PC-9 (cell line): Measurements from ENCODE around the gene GSTT2. TPM values are rescaled to one million over a fixed set of nuclear protein-coding genes. Genes with fewer than 3 reads are reported as not detected.

Source experiments
- BruUV-seq: library from RNA; stranded (reverse); fragments of 400-500 nt; replicated peaks from 2 replicates; lab custom pipeline; 2021; lab: Mats Ljungman, UMichigan
- CTCF ChIA-PET: fragments of 300-600 bp; sonication (Branson Sonifier 250); formaldehyde crosslinking; loops from one replicate; lab custom pipeline; 2022; ENCODE audit warnings: antibody characterized with exemption; lab: Charles Lee
- POLR2A ChIA-PET: fragments of 300-600 bp; sonication (Branson Sonifier 250); formaldehyde crosslinking; loops from one replicate; lab custom pipeline; 2022; ENCODE audit warnings: antibody characterized with exemption; ENCODE audit not compliant: unreplicated experiment; lab: Charles Lee
- DNase-seq, 2 experiments: peaks; one replicate each; pipeline versions ENCODE4 v3.0.0 to v3.0.0-alpha.2; 2015 to 2022; ENCODE audit warnings: mixed read lengths in 1 of 2
- H2AFZ ChIP-seq: fragments of 200-600 bp; sonication (generic); 2 replicates; pipeline ENCODE4 v1.8.1; 2017; ENCODE audit warnings: antibody characterized with exemption
- H3F3A ChIP-seq: fragments of 200-600 bp; sonication (generic); 2 replicates; pipeline ENCODE4 v1.8.1; 2017; ENCODE audit warnings: antibody characterized with exemption, mild to moderate bottlenecking, low read depth; ENCODE audit not compliant: insufficient read depth
- H3K27ac ChIP-seq: fragments of 200-600 bp; sonication (generic); 2 replicates; pipeline ENCODE4 v1.6.1; 2016; ENCODE audit warnings: mixed run types
- H3K27me3 ChIP-seq: fragments of 200-600 bp; sonication (generic); 2 replicates; pipeline ENCODE4 v1.6.1; 2016; ENCODE audit warnings: low read depth, mixed run types; ENCODE audit not compliant: insufficient read depth
- H3K36me3 ChIP-seq: fragments of 200-600 bp; sonication (generic); 2 replicates; pipeline ENCODE4 v1.6.1; 2016; ENCODE audit warnings: low read depth, mixed run types
- H3K4me1 ChIP-seq: fragments of 200-600 bp; sonication (generic); replicated peaks from 2 replicates; pipeline ENCODE4 v1.6.1; 2016; ENCODE audit warnings: mixed run types; ENCODE audit not compliant: insufficient read depth
- H3K4me2 ChIP-seq: fragments of 200-600 bp; sonication (generic); 2 replicates; pipeline ENCODE4 v1.6.1; 2017; ENCODE audit warnings: mixed run types
- H3K4me3 ChIP-seq: fragments of 200-600 bp; sonication (generic); 2 replicates; pipeline ENCODE4 v1.6.1; 2016; ENCODE audit warnings: mixed run types
- H3K79me2 ChIP-seq: fragments of 200-600 bp; sonication (generic); 2 replicates; pipeline ENCODE4 v1.6.1; 2017; ENCODE audit warnings: low read depth, mixed run types
- H3K9me2 ChIP-seq: fragments of 200-600 bp; sonication (generic); 2 replicates; pipeline ENCODE4 v1.8.1; 2017; ENCODE audit warnings: mild to moderate bottlenecking; ENCODE audit not compliant: insufficient read depth
- H3K9me3 ChIP-seq: fragments of 200-600 bp; sonication (generic); 2 replicates; pipeline ENCODE4 v1.8.1; 2016; ENCODE audit warnings: low read depth; ENCODE audit not compliant: insufficient read depth
- H4K20me1 ChIP-seq: fragments of 200-600 bp; sonication (generic); 2 replicates; pipeline ENCODE4 v1.8.1; 2017; ENCODE audit not compliant: insufficient read depth
- CTCF ChIP-seq: fragments of 200-600 bp; sonication (generic); conservative IDR thresholded peaks from 2 replicates; pipeline ENCODE4 v1.6.1; 2017; ENCODE audit warnings: mixed run types, antibody characterized with exemption, mild to moderate bottlenecking, moderate library complexity
- EZH2 ChIP-seq: fragments of 200-600 bp; sonication (generic); IDR thresholded peaks from 2 replicates; pipeline ENCODE4 v1.8.0; 2017; ENCODE audit warnings: antibody characterized with exemption, low read depth
- intact Hi-C: fragments of 100-400 bp; cut with micrococcal nuclease; formaldehyde crosslinking; loops from one replicate; pipeline ENCODE4 v1.10.0; 2022; ENCODE audit not compliant: unreplicated experiment
- total RNA-seq: library from RNA; stranded (reverse); gene quantifications from 2 replicates; pipeline ENCODE4 v1.2.3, GENCODE V29; 2021

The GSTT2 gene
- total RNA-seq, 1 experiment from 2014 or later = 0.79 TPM

DNA sequence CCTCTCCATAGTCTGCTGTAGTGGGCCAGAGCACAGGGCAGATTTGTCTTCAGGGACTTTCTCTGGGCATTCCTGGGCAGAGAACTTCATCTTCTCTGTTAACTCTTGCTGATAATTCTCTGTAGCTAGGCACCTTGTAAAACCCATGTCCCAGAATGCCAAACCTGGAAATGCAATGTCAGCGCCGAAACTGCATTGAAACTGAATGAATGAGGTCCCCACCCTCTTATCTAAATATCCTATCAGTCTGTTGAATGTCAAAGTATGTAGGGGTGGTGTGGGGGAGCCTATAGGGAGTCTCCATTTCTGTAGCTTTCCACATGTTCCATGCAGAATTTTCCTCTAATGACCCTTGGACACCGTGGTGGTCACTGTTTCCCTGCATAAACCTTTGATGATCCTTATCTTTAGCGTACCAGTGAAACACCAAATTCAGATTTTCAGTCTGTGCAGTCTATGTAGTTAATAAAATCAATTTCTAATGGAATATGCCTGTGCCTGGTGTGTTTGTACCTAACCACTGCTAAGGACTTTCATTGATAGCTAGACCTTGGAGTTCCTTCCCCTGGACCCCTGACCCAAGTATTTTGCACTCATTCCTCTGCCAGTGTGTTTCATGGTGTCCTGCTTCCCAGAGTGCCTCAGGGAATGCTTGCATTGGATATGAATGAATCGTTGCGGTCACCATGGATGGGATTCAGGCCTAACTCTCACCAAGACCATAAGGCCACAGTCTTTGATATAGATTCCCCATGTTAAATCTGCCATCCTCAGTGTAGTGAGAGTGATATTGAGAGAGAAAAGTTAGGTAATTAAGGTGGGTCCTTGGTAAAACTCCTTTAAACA, 28.7 kb downstream of the GSTT2 start:
- TF ChIP-seq CTCF = no peak
- no peak for TF ChIP-seq EZH2
- Histone ChIP-seq H3K27ac (no peak overlapping the region), H4K20me1 (no peaks in the 10 kb centered on the region), H3K4me3 (no peak overlapping the region), H3K9me2 (no peaks in the 10 kb centered on the region), H2AFZ (no peak overlapping the region), H3F3A (0 out of 2 replicates have a peak, but pooled peaks cover under 1% of the 10 kb centered on the region), H3K4me2 (no peak overlapping the region), H3K36me3 (no peaks in the 10 kb centered on the region), H3K9me3 (no peaks in the 10 kb centered on the region), H3K4me1 (peaks cover 13% of the 10 kb centered on the region), H3K79me2 (peaks cover 22% of the 10 kb centered on the region), H3K27me3 (no peaks in the 10 kb centered on the region)
- intact Hi-C loops = no loop called here
- ChIA-PET CTCF (no interaction called here), POLR2A (interaction anchor here (0.6 kb wide), 1 partner anchor 18 kb away, joined by 3 read pairs; no protein-coding TSS in a partner anchor)
- no peak for DNase-seq
- BruUV-seq = no TSS peak

- BruUV-seq = no TSS peak
- no peaks in the 10 kb centered on the region for H3K27me3 ChIP-seq
- H3K36me3 ChIP-seq = no peaks in the 10 kb centered on the region
- no peaks in the 10 kb centered on the region for H3F3A ChIP-seq
- H4K20me1 ChIP-seq = no peaks in the 10 kb centered on the region; the same call in 1 of the 2 replicates
- H3K4me3 ChIP-seq = no peak overlapping the region
- no peak overlapping the region for H2AFZ ChIP-seq
- no peak for DNase-seq
- no peak for TF ChIP-seq CTCF
- TF ChIP-seq EZH2 = no peak
- ChIA-PET POLR2A (no interaction called here), CTCF (no interaction called here)
- intact Hi-C loops = no loop called here
- H3K4me1 ChIP-seq = peaks cover 13% of the 10 kb centered on the region
- no peak overlapping the region for H3K4me2 ChIP-seq
- no peaks in the 10 kb centered on the region for H3K9me3 ChIP-seq
- H3K27ac ChIP-seq = no peak overlapping the region
- H3K9me2 ChIP-seq = no peaks in the 10 kb centered on the region
- peaks cover 30% of the 10 kb centered on the region for H3K79me2 ChIP-seq
Measured at GRCh38 chr22:24009227-24010017, 29.5 kb downstream of the GSTT2 start.

- intact Hi-C loops = no loop called here
- no peak for DNase-seq
- H3K4me1 ChIP-seq = peaks cover 13% of the 10 kb centered on the region
- no peaks in the 10 kb centered on the region; the same call in 1 of the 2 replicates for H3K36me3 ChIP-seq
- no peaks in the 10 kb centered on the region for H3F3A ChIP-seq
- TF ChIP-seq CTCF (no peak), EZH2 (no peak)
- H3K9me3 ChIP-seq = no peaks in the 10 kb centered on the region
- CTCF ChIA-PET = no interaction called here
- H4K20me1 ChIP-seq = no peaks in the 10 kb centered on the region; the same call in 1 of the 2 replicates
- no peak overlapping the region for H3K4me2 ChIP-seq
- no peak overlapping the region for H3K4me3 ChIP-seq
- POLR2A ChIA-PET = no interaction called here
- peaks cover 35% of the 10 kb centered on the region for H3K79me2 ChIP-seq
- no peaks in the 10 kb centered on the region for H3K9me2 ChIP-seq
- BruUV-seq = no TSS peak
- no peaks in the 10 kb centered on the region for H3K27me3 ChIP-seq
- H3K27ac ChIP-seq = no peak overlapping the region
- no peak overlapping the region for H2AFZ ChIP-seq
Measured at GRCh38 chr22:24010018-24010391, 30.1 kb downstream of the GSTT2 start.
